Measurements from ENCODE around the gene GEMIN4. TPM values are rescaled to one million over a fixed set of nuclear protein-coding genes. Genes with fewer than 3 reads are reported as not detected.

GEMIN4 gene
- 10 to 100 TPM in 1 of 2 donors, 1 to 10 TPM in 1; 7.0 to 12.8 TPM for polyA plus RNA-seq

- H3K27ac ChIP-seq (ENCODE audit: low read depth in 2 of 2, low read length in 1 of 2), result peak within 1 kb of the TSS; percentile 73 to 74
- H3K4me3 ChIP-seq (ENCODE audit: low read depth in 1 of 2, low read length in 2 of 2), result peak within 1 kb of the TSS; percentile 70 to 95
- 0% methylated on average over 53 to 87 of the region's 87 CpGs for WGBS, 2 donors
- H3K4me1 ChIP-seq (ENCODE audit: control insufficient read depth in 2 of 2, insufficient read depth in 2 of 2, low read length in 1 of 2), result peaks cover 2 to 5% of the 10 kb centered on the region in 2 donors
- H3K36me3 ChIP-seq (ENCODE audit: control insufficient read depth in 2 of 2, insufficient read depth in 2 of 2, low read length in 1 of 2), result peaks cover 6% of the 10 kb centered on the region in 2 donors
- H3K9me3 ChIP-seq (ENCODE audit: control insufficient read depth in 2 of 2, insufficient read depth in 1 of 2, low read depth in 1 of 2, low read length in 1 of 2), result no peaks in the 10 kb centered on the region
- no peaks in the 10 kb centered on the region for H3K27me3 ChIP-seq (ENCODE audit: control insufficient read depth in 1 of 2, insufficient read depth in 2 of 2, low read length in 2 of 2)
Observed at GRCh38 chr17:752002-752619, at the start of gene GEMIN4. Gene GEMIN4, minus strand, starts transcription at chr17:752264. Its CDS starts 122 bp downstream, at chr17:752142.

- Histone ChIP-seq H3K4me1 (ENCODE audit: control insufficient read depth in 2 of 2, insufficient read depth in 2 of 2, low read length in 1 of 2) (no peaks in the 10 kb centered on the region), H3K27me3 (ENCODE audit: control insufficient read depth in 1 of 2, insufficient read depth in 2 of 2, low read length in 2 of 2) (no peaks in the 10 kb centered on the region), H3K36me3 (ENCODE audit: control insufficient read depth in 2 of 2, insufficient read depth in 2 of 2, low read length in 1 of 2) (peaks cover 2 to 18% of the 10 kb centered on the region in 2 donors), H3K27ac (ENCODE audit: low read depth in 2 of 2, low read length in 1 of 2) (no peak overlapping the region), H3K4me3 (ENCODE audit: low read depth in 1 of 2, low read length in 2 of 2) (no peak overlapping the region), H3K9me3 (ENCODE audit: control insufficient read depth in 2 of 2, insufficient read depth in 1 of 2, low read depth in 1 of 2, low read length in 1 of 2) (no peaks in the 10 kb centered on the region)
- WGBS, 2 donors, result 67 to 88% methylated on average over 6 of the region's 6 CpGs
Observed at GRCh38 chr17:801660-802059, 49.6 kb upstream of the GEMIN4 start.

GRCh38 chr17:800446-801242 is 48.6 kb upstream of the GEMIN4 start:
- Histone ChIP-seq H3K9me3 (ENCODE audit: control insufficient read depth in 2 of 2, insufficient read depth in 1 of 2, low read depth in 1 of 2, low read length in 1 of 2) (no peaks in the 10 kb centered on the region), H3K27me3 (ENCODE audit: control insufficient read depth in 1 of 2, insufficient read depth in 2 of 2, low read length in 2 of 2) (no peaks in the 10 kb centered on the region), H3K4me3 (ENCODE audit: low read depth in 1 of 2, low read length in 2 of 2) (no peak overlapping the region), H3K36me3 (ENCODE audit: control insufficient read depth in 2 of 2, insufficient read depth in 2 of 2, low read length in 1 of 2) (peaks cover 2 to 20% of the 10 kb centered on the region in 2 donors), H3K4me1 (ENCODE audit: control insufficient read depth in 2 of 2, insufficient read depth in 2 of 2, low read length in 1 of 2) (no peaks in the 10 kb centered on the region), H3K27ac (ENCODE audit: low read depth in 2 of 2, low read length in 1 of 2) (no peak overlapping the region)
- WGBS, 2 donors, result 89 to 90% methylated on average over 39 of the region's 39 CpGs

GRCh38 chr17:799261-799660 is 47.2 kb upstream of the GEMIN4 start:
- H3K4me1 ChIP-seq (ENCODE audit: control insufficient read depth in 2 of 2, insufficient read depth in 2 of 2, low read length in 1 of 2), result no peaks in the 10 kb centered on the region

GRCh38 chr17:798246-798645 is 46.2 kb upstream of the GEMIN4 start:
- no peaks in the 10 kb centered on the region for H3K9me3 ChIP-seq (ENCODE audit: control insufficient read depth in 2 of 2, insufficient read depth in 1 of 2, low read depth in 1 of 2, low read length in 1 of 2)
- no peak overlapping the region for H3K27ac ChIP-seq (ENCODE audit: low read depth in 2 of 2, low read length in 1 of 2)
- H3K27me3 ChIP-seq (ENCODE audit: control insufficient read depth in 1 of 2, insufficient read depth in 2 of 2, low read length in 2 of 2), result no peaks in the 10 kb centered on the region
- H3K4me1 ChIP-seq (ENCODE audit: control insufficient read depth in 2 of 2, insufficient read depth in 2 of 2, low read length in 1 of 2), result no peaks in the 10 kb centered on the region
- H3K4me3 ChIP-seq (ENCODE audit: low read depth in 1 of 2, low read length in 2 of 2), result no peak overlapping the region
- H3K36me3 ChIP-seq (ENCODE audit: control insufficient read depth in 2 of 2, insufficient read depth in 2 of 2, low read length in 1 of 2), result peaks cover 2 to 15% of the 10 kb centered on the region in 2 donors
- 69 to 70% methylated on average over 11 of the region's 11 CpGs for whole genome bisulfite sequencing, 2 donors

More at GRCh38 chr17:799261-799660, 47.2 kb upstream of the GEMIN4 start:
- no peak overlapping the region for H3K4me3 ChIP-seq (ENCODE audit: low read depth in 1 of 2, low read length in 2 of 2)
- 86 to 88% methylated on average over 11 of the region's 11 CpGs for WGBS, 2 donors
- H3K9me3 ChIP-seq (ENCODE audit: control insufficient read depth in 2 of 2, insufficient read depth in 1 of 2, low read depth in 1 of 2, low read length in 1 of 2), result no peaks in the 10 kb centered on the region
- no peak overlapping the region for H3K27ac ChIP-seq (ENCODE audit: low read depth in 2 of 2, low read length in 1 of 2)
- peaks cover 2 to 20% of the 10 kb centered on the region in 2 donors for H3K36me3 ChIP-seq (ENCODE audit: control insufficient read depth in 2 of 2, insufficient read depth in 2 of 2, low read length in 1 of 2)
- no peaks in the 10 kb centered on the region for H3K27me3 ChIP-seq (ENCODE audit: control insufficient read depth in 1 of 2, insufficient read depth in 2 of 2, low read length in 2 of 2)

GRCh38 chr17:797236-797840 is 45.3 kb upstream of the GEMIN4 start:
- H3K27ac ChIP-seq (ENCODE audit: low read depth in 2 of 2, low read length in 1 of 2), result peak overlapping the region in 1 of 2 donors; percentile 37
- no peak overlapping the region for H3K4me3 ChIP-seq (ENCODE audit: low read depth in 1 of 2, low read length in 2 of 2)
- WGBS, 2 donors, result 83 to 87% methylated on average over 22 of the region's 22 CpGs
- no peaks in the 10 kb centered on the region for H3K9me3 ChIP-seq (ENCODE audit: control insufficient read depth in 2 of 2, insufficient read depth in 1 of 2, low read depth in 1 of 2, low read length in 1 of 2)
- no peaks in the 10 kb centered on the region for H3K27me3 ChIP-seq (ENCODE audit: control insufficient read depth in 1 of 2, insufficient read depth in 2 of 2, low read length in 2 of 2)
- H3K4me1 ChIP-seq (ENCODE audit: control insufficient read depth in 2 of 2, insufficient read depth in 2 of 2, low read length in 1 of 2), result no peaks in the 10 kb centered on the region
- H3K36me3 ChIP-seq (ENCODE audit: control insufficient read depth in 2 of 2, insufficient read depth in 2 of 2, low read length in 1 of 2), result peaks cover 2 to 10% of the 10 kb centered on the region in 2 donors

- no peaks in the 10 kb centered on the region for H3K27me3 ChIP-seq (ENCODE audit: control insufficient read depth in 1 of 2, insufficient read depth in 2 of 2, low read length in 2 of 2)
- no peak overlapping the region for H3K4me3 ChIP-seq (ENCODE audit: low read depth in 1 of 2, low read length in 2 of 2)
- WGBS, 2 donors, result 83 to 84% methylated on average over 15 of the region's 15 CpGs
- peaks cover 2 to 14% of the 10 kb centered on the region in 2 donors for H3K36me3 ChIP-seq (ENCODE audit: control insufficient read depth in 2 of 2, insufficient read depth in 2 of 2, low read length in 1 of 2)
- H3K9me3 ChIP-seq (ENCODE audit: control insufficient read depth in 2 of 2, insufficient read depth in 1 of 2, low read depth in 1 of 2, low read length in 1 of 2), result no peaks in the 10 kb centered on the region
- H3K4me1 ChIP-seq (ENCODE audit: control insufficient read depth in 2 of 2, insufficient read depth in 2 of 2, low read length in 1 of 2), result no peaks in the 10 kb centered on the region
- peak overlapping the region; percentile 24 to 37 for H3K27ac ChIP-seq (ENCODE audit: low read depth in 2 of 2, low read length in 1 of 2)
Observed at GRCh38 chr17:796609-797008, 44.5 kb upstream of the GEMIN4 start.

- H3K4me3 ChIP-seq (ENCODE audit: low read depth in 1 of 2, low read length in 2 of 2), result no peak overlapping the region
- H3K9me3 ChIP-seq (ENCODE audit: control insufficient read depth in 2 of 2, insufficient read depth in 1 of 2, low read depth in 1 of 2, low read length in 1 of 2), result no peaks in the 10 kb centered on the region
- H3K27me3 ChIP-seq (ENCODE audit: control insufficient read depth in 1 of 2, insufficient read depth in 2 of 2, low read length in 2 of 2), result no peaks in the 10 kb centered on the region
- H3K36me3 ChIP-seq (ENCODE audit: control insufficient read depth in 2 of 2, insufficient read depth in 2 of 2, low read length in 1 of 2), result peaks cover 2 to 12% of the 10 kb centered on the region in 2 donors
- peaks cover 0 to 3% of the 10 kb centered on the region in 2 donors for H3K4me1 ChIP-seq (ENCODE audit: control insufficient read depth in 2 of 2, insufficient read depth in 2 of 2, low read length in 1 of 2)
- peak overlapping the region; percentile 6 to 56 for H3K27ac ChIP-seq (ENCODE audit: low read depth in 2 of 2, low read length in 1 of 2)
- 71 to 77% methylated on average over 9 of the region's 9 CpGs for WGBS, 2 donors
Observed at GRCh38 chr17:795721-796120, 43.7 kb upstream of the GEMIN4 start.

- Histone ChIP-seq H3K4me3 (ENCODE audit: low read depth in 1 of 2, low read length in 2 of 2) (no peak overlapping the region), H3K36me3 (ENCODE audit: control insufficient read depth in 2 of 2, insufficient read depth in 2 of 2, low read length in 1 of 2) (peaks cover 2 to 11% of the 10 kb centered on the region in 2 donors), H3K9me3 (ENCODE audit: control insufficient read depth in 2 of 2, insufficient read depth in 1 of 2, low read depth in 1 of 2, low read length in 1 of 2) (no peaks in the 10 kb centered on the region), H3K27me3 (ENCODE audit: control insufficient read depth in 1 of 2, insufficient read depth in 2 of 2, low read length in 2 of 2) (no peaks in the 10 kb centered on the region), H3K4me1 (ENCODE audit: control insufficient read depth in 2 of 2, insufficient read depth in 2 of 2, low read length in 1 of 2) (peaks cover 0 to 4% of the 10 kb centered on the region in 2 donors), H3K27ac (ENCODE audit: low read depth in 2 of 2, low read length in 1 of 2) (peak overlapping the region; percentile 6 to 56)
- 57 to 62% methylated on average over 14 of the region's 14 CpGs for WGBS, 2 donors
Observed at GRCh38 chr17:795276-795675, 43.2 kb upstream of the GEMIN4 start.
